Measurements from ENCODE around the gene BNIP5.

Gene BNIP5

DNA sequence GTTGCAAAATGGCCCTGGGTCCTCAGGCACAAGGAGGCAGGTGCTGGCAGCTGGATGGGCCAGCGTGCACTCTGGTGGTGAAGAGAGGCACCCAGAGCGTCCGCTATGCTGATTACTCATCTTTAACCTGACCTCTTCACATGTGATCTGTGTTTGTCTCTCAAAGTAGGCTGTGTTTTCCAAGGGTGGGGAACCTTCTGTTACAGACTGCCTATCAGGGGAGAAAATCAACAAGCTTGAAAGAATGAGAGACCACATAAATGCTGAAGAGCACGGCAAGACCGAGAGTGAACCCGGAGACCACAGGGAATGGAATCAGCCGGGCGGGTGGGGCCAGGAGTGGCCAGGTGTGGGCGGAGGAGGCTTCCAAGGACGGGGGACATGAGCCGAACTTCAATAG lies 16.2 kb downstream of the BNIP5 start:
- no peak for DNase-seq

DNA sequence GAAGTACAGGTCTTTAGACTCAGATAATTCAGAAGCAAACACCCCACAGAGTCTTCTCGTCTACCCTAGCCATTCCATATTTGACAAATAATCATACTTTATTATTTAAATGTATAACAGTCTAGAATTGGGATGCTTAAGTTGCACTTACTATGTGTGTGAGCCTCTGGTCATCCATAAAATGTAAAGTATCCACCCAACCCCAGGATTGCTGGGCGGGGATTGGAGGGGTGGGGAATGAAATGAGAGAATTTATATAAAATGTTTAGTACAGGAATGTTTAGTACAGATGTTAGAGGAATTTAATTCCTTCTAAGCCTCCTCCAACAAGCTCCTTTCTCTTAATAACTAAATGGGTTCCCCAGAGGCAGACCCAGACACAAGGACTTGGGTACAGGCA lies 16.9 kb downstream of the BNIP5 start:
- DNase-seq: no peak

DNA sequence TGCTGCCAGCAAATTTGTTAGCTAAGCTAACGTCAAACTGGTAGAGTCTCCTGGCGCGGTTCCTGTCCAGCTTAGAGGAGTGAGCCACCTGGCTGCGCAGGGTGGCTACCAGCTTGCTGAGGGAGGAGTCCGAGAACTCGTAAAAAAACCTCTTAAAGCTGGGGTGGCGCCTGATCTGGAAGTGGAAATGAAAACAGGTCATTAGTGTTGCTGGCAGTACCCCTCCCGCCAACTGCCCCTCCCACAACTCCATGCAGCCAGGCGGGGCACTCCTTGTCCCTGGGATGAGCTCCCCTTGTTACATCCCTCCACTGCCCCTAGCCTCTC lies 17.3 kb downstream of the BNIP5 start:
- DNase-seq: no peak

DNA sequence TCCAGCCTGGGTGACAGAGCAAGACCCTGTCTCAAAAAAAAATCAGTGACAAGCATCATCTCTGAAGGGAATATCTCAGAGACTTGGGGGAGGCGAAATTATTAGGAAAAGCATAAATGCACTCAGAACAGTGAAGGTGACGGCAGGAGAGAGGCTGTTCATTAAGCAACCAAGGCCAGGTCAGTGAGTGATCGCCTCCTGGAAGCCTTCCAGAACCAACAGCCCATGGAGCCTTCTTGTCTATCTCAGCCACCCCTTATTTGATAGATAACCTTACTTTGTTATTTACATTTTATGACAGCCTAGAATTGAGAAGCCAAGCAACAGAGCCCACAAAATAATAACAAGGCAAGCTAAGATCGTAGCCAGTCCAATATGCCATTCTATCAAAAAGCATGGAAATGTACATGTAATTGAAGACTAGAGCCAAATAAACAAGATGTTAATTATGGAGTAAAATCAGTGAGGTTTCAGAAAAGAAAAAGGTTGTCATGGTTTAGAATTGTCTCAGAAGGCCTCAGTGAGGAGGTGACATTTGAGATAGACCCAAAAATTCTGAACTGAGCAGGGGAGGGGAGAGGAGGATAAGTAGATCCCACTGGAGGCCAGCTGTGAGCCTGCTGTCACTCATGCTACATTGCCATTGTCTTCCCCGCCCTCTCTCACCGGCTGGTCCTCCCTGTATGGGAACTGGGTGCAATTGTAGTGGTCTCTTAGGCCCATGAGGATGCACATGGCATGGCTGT lies 17.8 kb downstream of the BNIP5 start:
- no peak for DNase-seq

DNA sequence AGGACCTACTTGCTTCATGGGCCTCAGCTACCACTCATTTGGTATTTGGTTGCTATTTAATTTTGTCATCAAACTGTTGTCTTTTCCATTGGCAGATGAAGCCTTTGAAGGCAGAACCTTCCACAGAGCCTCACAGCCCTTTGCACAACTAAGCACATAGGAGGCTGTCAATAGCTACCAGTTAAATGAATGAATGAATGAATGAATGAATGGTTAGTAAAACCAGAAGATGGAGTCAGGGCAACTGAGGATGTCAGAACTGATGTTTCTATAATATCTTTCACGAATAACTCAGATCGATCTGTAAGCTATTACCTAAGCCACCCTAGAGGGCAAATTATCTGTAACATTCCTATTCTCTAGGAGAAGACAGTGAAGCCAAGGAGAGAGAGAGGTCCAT lies 19.1 kb downstream of the BNIP5 start:
- no peak for DNase-seq

DNA sequence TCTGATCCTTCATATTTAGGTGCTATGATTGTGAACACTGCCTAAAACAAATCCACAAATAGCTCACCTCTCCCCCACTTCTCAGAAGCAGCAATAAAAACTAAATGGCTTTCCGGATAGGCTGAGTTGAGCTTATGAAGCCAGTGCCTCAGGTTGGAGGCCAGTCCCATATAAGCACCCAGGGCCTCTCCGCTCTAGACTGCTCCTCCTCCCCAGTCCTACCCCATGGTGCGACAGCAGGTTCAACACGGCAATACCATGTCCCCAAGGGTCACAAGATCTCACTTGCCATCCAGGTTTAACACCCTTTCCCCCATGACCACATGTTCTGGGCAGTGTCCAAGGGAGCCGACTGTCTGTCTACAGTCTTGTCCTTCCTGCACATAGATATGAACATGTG lies 20.8 kb downstream of the BNIP5 start:
- no peak for DNase-seq

DNA sequence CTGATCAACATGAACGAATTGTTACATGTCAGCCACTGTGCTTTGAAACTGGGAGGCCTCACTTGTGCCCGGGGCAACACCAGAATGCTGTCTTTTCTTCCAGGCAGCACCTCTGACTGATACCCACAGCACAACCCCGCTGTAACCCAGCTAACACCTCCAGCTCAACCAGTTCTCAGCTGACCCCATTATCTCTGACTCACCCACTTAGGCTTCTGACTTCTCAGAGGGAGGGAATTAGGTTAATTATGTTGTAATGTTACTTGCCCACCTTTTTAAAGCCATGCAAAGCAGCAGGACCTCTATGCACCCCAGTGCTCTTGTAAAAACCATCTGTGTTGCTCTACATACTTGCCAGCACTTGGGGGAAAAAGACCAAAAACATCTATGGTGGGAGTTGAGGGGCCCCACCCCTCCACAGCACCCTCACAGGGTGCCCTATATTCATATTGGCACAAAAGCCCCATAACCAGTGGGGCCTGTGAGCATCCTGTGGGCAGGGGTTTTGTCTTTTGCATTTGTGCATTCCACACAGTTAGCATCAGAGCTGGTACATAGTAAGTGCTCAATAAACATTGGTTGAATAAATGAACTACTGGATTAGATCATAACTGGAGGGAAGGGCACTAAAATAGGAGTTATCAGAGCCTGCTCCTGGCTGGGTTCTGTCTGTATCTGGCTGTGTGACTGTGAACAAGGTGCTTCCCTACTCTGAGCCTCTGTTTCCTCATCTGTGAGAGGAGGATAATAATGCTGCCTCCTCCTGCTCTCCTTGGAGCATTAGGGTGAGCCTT lies 22.3 kb downstream of the BNIP5 start:
- no peak for DNase-seq

DNA sequence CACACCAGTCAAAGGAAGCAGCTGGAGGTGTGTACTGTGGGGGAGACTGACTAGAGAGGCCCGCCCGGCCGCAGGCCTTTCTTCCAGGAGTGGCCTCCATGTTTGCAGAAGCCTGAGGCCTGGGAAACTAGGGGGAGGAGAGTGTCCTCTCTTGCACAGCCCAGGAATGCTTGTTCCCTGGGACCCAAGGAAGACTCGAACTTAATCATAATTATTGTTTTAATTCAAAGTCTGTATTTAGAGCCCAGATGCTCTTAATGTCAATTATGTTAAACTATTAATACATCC lies 23.1 kb downstream of the BNIP5 start:
- no peak for DNase-seq

DNA sequence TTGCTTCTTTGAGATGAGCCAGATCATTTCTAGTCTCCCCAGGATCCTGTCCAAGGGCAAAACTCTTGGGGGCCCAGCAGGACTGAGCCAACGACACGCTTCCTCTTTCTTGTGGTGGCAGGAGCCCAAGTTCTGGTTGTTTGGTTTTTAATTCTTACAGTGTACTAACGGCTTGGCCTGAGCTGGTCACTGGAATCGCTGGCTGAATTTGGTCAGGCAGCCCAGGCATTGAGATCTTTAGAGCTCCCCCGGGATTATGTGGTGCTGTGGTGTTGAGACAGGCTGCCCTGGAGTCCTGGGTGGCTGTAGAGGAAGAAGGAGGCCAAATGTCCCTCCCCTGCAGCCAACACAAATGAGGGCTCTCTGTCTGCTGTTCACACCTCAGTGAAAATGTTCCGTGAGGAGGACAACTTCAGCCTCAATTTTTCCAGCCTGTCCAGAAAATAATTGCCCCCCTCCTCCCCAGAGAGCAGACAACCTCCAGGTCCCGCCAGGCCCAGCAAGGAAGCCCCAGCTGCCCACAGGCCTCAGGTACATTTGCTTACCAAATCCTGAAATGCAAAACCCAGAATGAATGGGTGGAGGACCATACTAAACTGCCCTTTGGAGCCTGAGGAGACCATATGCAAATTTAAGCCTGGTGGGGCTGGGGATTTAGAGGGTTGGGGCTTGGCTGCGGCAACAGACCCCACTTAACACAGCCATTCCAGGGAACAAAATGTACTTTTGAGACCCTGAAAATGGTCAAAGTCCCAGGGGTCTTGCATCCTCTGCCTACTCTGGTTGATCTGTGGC lies 23.6 kb downstream of the BNIP5 start:
- DNase-seq: no peak

DNA sequence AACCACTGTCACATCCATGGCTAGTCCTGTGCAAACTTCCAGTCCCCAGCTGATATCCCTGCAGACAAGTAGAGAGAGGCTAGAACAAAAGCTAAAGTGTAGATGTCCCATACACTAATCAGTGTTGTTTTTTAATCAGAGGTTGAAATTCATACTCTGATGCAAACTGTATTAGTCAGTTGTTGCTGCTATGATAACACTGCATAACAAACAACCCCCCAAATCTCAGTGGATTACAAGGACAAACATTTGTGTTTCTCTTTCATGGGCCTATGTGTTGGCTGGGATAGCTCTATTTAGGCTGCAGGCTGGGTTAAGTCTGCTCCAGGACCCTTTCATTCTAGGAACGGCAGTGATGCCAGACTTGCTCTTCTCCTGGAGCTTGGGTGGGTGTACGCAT lies 26.8 kb downstream of the BNIP5 start:
- no peak for DNase-seq

DNA sequence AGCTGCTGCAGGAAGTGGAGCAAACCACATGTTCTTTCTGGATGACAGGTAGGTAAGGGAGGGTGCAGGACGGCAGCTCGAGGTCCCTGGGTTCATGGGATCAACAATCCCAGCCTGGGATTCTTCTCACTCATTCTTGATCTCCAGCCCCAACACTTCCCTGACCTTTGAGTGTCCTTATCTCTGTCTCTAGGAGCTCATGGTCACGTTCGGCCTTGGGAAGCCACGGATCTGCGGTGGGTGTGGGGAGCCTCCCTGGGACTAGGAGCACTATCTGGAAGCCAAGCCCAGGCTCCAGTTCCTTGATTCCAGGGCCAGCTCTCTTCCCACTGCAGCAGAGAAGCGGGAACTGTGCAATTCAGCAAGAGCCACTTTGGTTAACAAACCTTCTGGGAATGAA lies 27.5 kb downstream of the BNIP5 start:
- DNase-seq: no peak

DNA sequence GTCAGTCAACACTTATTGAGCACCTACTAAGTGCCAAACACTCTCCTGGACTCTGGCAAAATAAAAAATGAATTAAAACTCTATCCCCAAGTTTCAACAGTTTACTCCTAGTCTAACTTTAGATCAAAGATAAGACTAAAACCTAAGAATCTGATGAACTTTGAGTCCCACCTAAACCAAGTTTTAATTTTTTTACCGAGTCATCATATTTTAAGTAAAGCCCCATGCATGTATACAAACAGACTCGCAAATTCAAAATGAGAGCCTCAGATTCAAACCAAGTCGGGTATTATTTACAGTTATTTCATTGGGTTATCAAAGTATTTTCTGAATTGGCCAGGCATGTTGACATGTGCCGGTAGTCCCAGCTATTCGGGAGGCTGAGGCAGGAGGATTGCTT lies 28.2 kb downstream of the BNIP5 start:
- no peak for DNase-seq

DNA sequence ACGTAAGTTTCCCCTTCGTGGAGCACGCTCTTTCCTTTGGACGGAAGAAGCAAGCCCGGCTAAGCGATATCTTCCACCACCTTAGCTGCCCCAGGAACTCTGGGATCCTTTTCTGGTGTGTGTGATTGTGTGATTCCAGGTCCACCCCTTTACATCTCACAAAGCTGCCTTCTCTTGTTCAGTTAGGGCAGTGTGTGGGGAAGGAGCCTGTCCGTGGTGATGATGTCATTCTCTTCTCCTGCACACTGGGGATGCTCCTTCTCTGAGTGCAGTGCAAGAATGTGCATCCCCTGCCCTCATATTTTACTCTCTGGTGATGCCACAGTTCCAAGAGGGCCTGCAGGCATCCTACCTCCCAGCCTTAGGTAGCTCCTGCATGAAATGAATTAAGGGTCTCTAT lies 30.3 kb downstream of the BNIP5 start:
- no peak for DNase-seq

DNA sequence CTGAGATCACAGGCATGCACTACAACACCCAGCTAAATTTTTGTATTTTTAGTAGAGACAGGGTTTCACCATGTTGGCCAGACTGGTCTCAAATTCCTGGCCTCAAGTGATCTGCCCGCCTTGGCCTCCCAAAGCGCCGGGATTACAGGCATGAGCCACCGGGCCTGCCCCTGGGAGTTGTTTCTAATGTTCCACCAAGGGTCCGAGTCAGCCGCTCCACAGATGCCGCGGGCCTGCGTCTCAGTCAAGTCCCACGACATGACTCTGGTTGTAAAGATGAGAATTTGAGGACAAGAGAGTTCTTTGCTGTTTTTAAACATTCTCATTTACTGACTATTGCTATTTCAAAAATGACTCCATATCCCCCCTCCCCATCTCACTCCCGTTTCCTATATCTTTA lies 30.8 kb downstream of the BNIP5 start:
- no peak for DNase-seq

DNA sequence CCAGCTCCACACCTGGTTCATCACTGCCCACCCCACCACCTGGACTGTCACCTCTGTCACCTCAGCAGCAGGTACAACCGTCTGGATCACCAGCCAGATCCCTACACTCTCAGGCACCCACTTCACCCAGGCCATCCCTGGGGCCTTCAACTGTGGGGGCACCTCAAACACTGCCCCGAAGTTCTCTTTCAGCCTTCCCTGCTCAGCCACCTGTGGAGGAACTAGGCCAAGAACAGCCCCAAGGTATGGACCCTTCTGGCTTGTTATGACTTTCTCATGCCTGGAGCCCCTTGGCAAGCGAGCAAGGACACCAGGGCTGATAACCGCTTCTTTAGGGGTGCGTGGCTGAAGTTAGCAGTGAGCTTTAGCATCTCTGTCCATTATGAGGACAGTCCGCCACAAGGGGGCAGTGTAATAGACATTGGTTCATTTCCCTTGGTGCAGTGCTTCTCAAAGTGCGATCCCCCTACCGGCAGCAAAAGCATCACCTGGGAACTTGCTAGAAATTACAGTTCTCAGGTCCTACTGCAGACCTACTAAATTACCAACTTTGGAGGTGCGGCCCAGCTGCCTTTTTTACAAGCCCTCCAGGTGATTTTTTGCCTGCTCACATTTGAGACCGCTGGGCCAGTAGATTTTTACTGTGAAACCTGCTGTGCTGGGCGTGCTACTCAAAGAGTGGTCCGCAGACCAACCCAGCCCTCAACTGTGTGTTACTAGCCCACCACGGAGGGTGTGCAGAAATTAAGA lies 34.3 kb downstream of the BNIP5 start:
- peak; percentile 84 for DNase-seq

DNA sequence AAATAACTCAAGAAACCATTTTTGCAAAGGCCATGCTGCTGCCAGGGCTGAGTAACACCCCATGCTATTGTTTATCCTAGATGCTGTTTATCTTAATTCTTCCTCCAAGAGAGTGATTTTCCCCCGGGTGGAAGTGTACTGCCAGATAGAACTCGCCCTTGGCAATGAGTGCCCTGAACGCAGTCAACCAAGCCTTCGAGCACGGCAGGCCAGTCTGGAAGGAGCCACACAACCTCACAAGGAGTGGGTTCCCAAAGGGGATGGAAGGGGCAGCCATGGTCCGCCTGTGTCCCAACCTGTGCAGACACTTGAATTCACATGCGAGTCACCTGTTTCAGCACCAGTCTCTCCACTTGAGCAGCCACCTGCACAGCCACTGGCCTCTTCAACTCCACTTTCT lies 34.9 kb downstream of the BNIP5 start:
- DNase-seq: no peak

DNA sequence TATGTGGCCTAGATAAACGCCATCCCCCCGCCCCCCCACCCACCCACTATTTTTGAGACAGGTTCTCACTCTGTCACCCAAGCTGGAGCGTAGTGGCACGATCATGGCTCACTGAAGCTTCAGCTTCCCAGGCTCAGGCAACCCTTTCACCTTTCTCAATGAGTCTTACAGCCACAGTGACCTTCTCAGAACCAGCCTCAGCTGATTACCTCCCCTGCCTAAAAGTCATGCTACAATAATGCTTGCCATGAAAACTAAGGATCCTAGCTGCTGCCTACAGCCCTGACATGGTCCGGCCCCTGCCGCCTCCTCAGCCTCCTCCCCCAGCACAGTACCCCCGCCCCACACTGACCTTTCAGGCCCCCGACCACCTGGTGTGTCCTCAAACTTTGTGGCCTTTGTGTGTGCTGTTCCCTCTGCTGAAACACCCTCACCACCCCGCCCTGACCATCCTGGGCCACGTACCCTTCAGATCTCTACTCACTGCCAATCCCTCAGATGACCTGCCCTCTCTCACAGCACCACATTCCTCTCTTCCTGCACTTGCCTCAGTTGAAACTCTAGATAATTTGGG lies 35.5 kb downstream of the BNIP5 start:
- no peak for DNase-seq

DNA sequence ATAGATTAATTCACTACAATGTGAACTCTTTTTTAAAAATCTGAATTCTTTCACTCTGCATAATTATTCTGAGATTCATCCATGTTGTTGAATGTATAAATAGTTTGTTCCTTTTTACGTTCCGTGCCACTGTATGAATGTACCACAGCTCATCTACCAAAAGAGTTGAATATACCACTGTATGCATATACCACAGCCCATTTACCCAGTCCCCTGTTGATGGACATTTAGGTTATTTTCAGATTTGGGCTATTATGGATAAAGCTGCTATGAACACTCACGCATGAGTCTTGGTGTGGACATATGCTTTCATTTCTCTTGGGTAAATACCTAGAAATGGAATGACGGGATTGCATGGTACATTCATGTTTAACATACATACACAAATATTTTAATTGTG lies 38.7 kb downstream of the BNIP5 start:
- no peak for DNase-seq

DNA sequence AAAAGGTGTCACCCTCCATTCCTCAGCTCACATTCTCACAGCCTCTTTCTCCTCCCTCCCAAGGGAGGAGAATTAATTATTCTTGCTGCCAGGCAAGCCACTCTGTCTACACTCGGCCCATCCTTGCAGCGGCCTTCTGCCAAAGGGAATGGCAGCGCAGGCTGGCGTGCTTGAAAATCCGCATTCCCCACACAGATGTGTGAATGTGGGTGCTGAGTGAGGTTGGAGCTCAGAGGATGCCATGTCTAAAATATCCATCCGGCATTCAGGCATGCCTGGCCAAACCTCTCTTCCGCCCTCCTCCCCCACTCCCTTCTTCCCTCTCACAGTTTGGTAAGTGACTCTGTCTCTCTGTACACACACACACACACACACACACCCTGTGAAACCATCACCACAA lies 39.2 kb downstream of the BNIP5 start:
- no peak for DNase-seq

DNA sequence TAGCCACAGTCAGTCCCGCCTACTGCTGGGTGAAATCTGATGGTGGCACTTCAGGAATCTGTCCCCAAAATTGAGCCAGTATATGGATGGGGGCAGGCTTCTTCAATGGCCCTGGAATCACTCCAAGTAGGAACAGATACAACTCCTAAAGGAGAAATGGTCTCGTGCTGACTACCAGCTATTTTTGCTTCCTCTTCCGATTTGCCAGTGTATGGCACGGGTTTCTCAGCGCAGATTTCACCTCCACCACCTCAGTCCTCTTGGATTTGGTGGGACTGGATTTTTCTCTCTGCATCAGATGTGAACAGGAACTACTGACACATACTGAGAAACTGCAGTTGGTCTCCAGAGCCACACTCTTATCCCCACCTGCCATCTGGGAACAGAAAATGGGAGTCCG lies 39.6 kb downstream of the BNIP5 start:
- no peak for DNase-seq

DNA sequence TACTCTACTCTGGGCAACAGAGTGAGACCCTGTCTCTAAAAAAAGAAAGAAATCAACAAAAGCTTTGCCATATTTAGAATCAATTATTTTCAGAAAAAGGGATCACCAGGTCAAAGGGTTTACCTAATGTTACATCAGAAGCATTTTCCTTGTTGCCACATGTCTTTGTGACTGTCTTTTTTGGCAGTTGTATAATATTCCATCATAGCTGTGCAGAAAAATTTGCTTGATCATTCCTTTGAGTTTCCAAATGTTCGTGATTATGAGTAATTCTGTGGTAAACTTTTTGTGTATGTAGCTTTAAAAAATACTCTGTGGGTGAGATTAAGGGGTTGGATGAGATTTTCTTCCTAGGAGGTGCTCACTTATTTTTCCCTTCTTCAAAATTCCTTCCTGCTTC lies 40.4 kb downstream of the BNIP5 start:
- DNase-seq: peak; percentile 17

DNA sequence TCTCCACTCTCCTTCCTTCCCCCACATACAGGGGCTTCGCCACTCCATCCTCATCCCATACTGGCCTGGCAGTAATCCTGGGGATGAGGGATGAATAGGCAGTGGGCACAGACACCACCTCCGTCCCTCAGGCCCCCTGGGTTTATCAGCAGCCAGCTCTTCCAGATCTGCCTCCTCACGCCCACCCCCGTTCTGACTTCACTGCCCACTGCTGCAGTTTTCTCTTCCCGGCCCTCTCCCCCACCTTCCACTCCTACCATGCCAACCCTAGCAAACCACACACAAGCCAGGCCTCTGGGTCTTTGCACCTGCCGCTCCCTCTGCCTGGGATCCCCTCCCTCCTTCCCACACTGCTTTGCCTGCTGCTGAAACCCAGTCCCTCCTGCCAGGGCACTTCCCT lies 44.5 kb downstream of the BNIP5 start:
- no peak for DNase-seq
